Measurements from ENCODE around the gene VPS37D.
"Not testable (repeated sequence)": the region's sequence is repeated elsewhere in the genome, so short reads cannot be mapped to it uniquely, and the experiment has no call there.

Gene VPS37D

GRCh38 chr7:73717991-73718405 is 50.4 kb downstream of the VPS37D start:
- TF ChIP-seq CTCF (IDR thresholded peaks at IDR 0.05; ENCODE audit: low read depth, low read length, missing control alignments): no peak
- peak; percentile 69 for DNase-seq (ENCODE audit: low read depth)
- peak overlapping the region; percentile 89 for H3K4me3 ChIP-seq (ENCODE audit: low read depth, low read length)
- in situ Hi-C loops (cut with HindIII; ENCODE audit: low sequenced_read_pairs): no loop called here

GRCh38 chr7:73718438-73718881 is 50.8 kb downstream of the VPS37D start:
- no peak for DNase-seq (ENCODE audit: low read depth)
- H3K4me3 ChIP-seq (ENCODE audit: low read depth, low read length): peak overlapping the region; percentile 89
- no peak for TF ChIP-seq CTCF (IDR thresholded peaks at IDR 0.05; ENCODE audit: low read depth, low read length, missing control alignments)
- in situ Hi-C loops (cut with HindIII; ENCODE audit: low sequenced_read_pairs): no loop called here

- TF ChIP-seq CTCF (IDR thresholded peaks at IDR 0.05; ENCODE audit: low read depth, low read length, missing control alignments): no peak
- H3K4me3 ChIP-seq (ENCODE audit: low read depth, low read length): peak within 1 kb of the TSS; percentile 89
- in situ Hi-C loops (cut with HindIII; ENCODE audit: low sequenced_read_pairs): no loop called here
- no peak for DNase-seq (ENCODE audit: low read depth)
These were observed 51.5 kb downstream of the VPS37D start, which contains the start of gene STX1A for GRCh38 chr7:73718905-73719805. TSS of gene STX1A (minus strand) at chr7:73719669. CDS start at chr7:73719631, 38 bp downstream.

- in situ Hi-C loops (cut with HindIII; ENCODE audit: low sequenced_read_pairs): no loop called here
- H3K4me3 ChIP-seq (ENCODE audit: low read depth, low read length): peak overlapping the region; percentile 38
- TF ChIP-seq CTCF (IDR thresholded peaks at IDR 0.05; ENCODE audit: low read depth, low read length, missing control alignments): no peak
- no peak for DNase-seq (ENCODE audit: low read depth)
These were observed 52.2 kb downstream of the VPS37D start for GRCh38 chr7:73719806-73720169.

- DNase-seq (ENCODE audit: low read depth); in situ Hi-C loops (cut with HindIII; ENCODE audit: low sequenced_read_pairs): not testable (repeated sequence)
These were observed 52.8 kb downstream of the VPS37D start for GRCh38 chr7:73720443-73720842.

GRCh38 chr7:73721377-73721817 is 53.8 kb downstream of the VPS37D start:
- no peak for DNase-seq (ENCODE audit: low read depth)
- H3K4me3 ChIP-seq (ENCODE audit: low read depth, low read length): no peak overlapping the region
- in situ Hi-C loops (cut with HindIII; ENCODE audit: low sequenced_read_pairs): no loop called here
- TF ChIP-seq CTCF (IDR thresholded peaks at IDR 0.05; ENCODE audit: low read depth, low read length, missing control alignments): no peak

More at GRCh38 chr7:73720443-73720842, 52.8 kb downstream of the VPS37D start:
- H3K4me3 ChIP-seq (ENCODE audit: low read depth, low read length): not testable (repeated sequence)
